LNCaP clone FGC (cell line): Measurements from ENCODE around the gene ASAP2.

Source experiments
- DNase-seq: peaks from one replicate; pipeline ENCODE4 v3.0.0-alpha.2; 2011; ENCODE audit warnings: low read depth
- H3K4me3 ChIP-seq: 2 replicates; pipeline ENCODE4 v1.5.1; 2011; ENCODE audit warnings: mild to moderate bottlenecking, low read depth, low read length, control low read depth
- CTCF ChIP-seq: IDR thresholded peaks from 2 replicates; pipeline ENCODE4 v1.5.1; 2012; ENCODE audit warnings: mild to moderate bottlenecking; ENCODE audit not compliant: control insufficient read depth, insufficient read depth; ENCODE audit errors: extremely low read depth

The ASAP2 gene

GRCh38 chr2:9385841-9386240, 179.2 kb downstream of the ASAP2 start:
- H3K4me3 ChIP-seq = no peak overlapping the region
- no peak for TF ChIP-seq CTCF
- no peak for DNase-seq

- no peak for TF ChIP-seq CTCF
- no peak overlapping the region for H3K4me3 ChIP-seq
- DNase-seq = no peak
These were observed 181.6 kb downstream of the ASAP2 start for GRCh38 chr2:9388199-9388681.

- no peak for DNase-seq
- H3K4me3 ChIP-seq = no peak overlapping the region
- no peak for TF ChIP-seq CTCF
These were observed 182.6 kb downstream of the ASAP2 start for GRCh38 chr2:9388950-9389911.

GRCh38 chr2:9390151-9390850, 183.7 kb downstream of the ASAP2 start:
- H3K4me3 ChIP-seq = no peak overlapping the region
- no peak for TF ChIP-seq CTCF
- DNase-seq = no peak

- TF ChIP-seq CTCF = no peak
- no peak for DNase-seq
- no peak overlapping the region for H3K4me3 ChIP-seq
These were observed 184.4 kb downstream of the ASAP2 start for GRCh38 chr2:9390991-9391390.

- no peak overlapping the region for H3K4me3 ChIP-seq
- no peak for DNase-seq
- TF ChIP-seq CTCF = no peak
These were observed 185.5 kb downstream of the ASAP2 start for GRCh38 chr2:9391961-9392720.
